GM19239 (cell line): ENCODE results near the gene NUCB2.

Source experiments
- DNase-seq: peaks from one replicate; pipeline ENCODE4 v3.0.0; 2011; ENCODE audit warnings: low spot score; ENCODE audit not compliant: insufficient read length
- FAIRE-seq: peaks from 2 replicates; lab custom pipeline; 2011; peaks lifted over from hg19 to GRCh38; lab: Jason Lieb, UNC

NUCB2 gene

DNA sequence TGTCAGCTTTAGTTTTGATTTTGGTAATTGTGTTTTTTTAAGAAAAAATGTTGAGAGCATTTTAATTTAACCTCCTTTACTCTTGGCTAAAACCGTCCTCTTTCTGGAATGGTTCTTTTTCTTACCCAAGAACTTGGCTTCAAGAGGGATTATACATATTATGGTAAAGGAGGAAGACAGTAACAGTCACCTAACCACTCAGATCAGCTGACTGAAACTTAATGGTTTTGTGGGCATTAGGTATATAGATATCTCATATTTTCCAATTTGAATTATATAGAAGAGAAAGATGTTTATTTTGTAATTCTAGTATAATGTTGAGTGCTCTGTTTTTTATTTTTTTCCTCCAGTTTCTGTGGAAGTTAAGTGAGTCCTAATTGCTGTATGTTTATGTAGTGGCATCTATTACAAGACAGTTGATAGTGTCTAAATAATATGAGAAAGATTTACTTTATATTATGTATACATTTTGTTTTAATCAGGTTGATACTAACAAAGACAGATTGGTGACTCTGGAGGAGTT is 38.4 kb downstream of the NUCB2 start:
- FAIRE-seq = no peak
- no peak for DNase-seq

DNA sequence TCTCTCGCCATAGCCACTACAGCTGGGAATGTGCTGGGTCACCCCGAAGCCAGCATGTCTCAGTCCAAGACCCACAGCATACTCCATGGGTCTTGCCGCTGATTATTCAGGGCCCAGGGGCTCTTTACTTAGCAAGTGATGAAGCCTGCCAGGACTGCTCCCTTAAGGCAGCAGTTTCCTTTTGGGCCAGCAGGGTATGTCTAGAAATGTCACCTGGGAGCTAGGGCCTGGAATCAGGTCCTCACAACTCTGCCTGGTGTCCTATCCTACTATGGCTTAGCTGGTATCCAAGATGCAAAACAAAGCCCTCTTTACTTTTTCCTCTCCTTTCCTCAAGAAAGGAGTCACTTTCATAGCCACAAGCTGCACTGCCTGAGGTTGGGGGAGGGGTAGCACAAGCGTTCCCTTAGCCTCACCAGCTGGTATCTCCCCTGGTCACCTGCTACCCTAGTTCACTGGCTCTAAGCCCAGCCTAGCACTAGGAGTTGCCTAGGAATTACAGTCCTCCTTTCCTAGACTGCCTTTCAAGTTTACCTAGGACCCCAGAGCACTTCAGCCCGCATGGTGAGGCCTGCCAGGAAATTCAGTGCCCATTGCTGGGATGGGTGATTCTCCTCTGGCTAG is 52.4 kb downstream of the NUCB2 start:
- FAIRE-seq = no peak
- no peak for DNase-seq

DNA sequence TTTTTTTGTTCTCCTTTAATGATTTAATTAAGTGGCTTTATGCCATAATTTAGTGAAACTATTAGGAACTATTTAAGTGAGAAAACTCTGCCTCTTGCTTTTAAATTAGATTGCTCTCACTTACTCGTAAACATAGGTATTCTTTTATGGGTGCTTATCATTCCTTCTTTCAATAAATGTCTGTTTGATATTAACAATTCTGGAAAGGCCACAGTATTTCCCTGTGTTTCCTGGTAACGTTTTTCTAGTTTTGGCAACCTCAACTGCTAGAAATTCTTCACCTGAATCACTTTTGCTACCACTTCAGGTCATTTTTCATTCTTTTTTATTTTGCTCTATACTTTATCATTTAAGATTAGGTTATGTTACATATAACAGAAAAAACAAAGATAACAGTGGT is 55.1 kb downstream of the NUCB2 start:
- no peak for DNase-seq
- no peak for FAIRE-seq

DNA sequence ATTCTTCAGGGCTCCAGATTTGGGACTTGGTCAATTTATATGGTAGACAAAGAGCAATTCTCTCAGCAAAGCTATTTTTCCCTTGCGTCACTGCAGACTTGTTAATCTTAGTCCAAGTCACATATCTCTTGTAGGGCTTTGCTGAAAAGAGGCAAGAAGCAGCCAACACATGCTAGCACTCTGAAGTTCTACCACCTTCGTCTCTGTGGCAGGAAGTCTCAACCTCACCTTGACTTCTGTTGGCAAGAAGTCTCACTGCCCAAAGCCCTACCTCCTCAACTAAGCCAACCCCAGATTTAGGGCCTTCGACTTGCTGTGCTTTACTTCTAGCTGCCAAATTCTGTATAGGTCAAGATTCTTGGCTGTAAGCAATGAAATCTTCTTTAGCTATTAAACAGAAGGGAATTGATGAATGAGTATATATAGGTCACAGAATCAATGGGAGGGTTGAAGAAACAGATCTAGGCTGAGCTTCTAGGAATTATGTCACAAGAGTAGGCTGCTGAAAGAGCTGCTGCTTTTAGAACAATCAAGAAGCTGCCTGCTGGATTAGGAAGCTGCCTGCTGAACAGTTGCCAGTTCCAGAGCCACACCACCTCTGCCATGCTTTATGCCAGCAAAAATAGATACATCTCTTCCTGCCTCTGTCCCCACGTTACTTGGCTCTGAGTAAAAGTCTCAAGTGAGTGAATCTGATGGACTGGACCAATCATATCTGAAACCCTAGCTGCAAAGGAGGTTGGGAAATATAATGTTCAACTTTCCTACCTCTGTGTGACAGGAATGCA is 57.5 kb downstream of the NUCB2 start:
- DNase-seq (no peak), FAIRE-seq (no peak)

DNA sequence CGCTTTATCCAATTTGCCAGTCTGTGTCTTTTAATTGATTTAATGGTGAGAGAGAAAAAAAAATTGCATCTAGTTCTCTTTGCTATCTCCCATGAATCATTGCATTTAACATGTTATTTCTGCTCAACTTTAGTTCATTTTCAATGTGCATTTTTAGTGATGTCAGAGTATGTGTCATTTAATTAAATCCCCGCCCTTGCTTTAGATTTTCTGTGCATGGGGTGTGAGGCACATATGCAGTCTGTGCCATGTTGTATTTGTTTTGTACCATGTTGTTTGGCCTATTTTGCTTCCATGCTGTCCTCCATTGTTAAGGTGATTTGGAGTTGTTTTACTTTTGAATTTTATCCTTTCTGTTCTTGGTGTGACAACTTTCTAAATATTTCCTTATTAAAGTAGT is 66.7 kb downstream of the NUCB2 start:
- no peak for FAIRE-seq
- no peak for DNase-seq

DNA sequence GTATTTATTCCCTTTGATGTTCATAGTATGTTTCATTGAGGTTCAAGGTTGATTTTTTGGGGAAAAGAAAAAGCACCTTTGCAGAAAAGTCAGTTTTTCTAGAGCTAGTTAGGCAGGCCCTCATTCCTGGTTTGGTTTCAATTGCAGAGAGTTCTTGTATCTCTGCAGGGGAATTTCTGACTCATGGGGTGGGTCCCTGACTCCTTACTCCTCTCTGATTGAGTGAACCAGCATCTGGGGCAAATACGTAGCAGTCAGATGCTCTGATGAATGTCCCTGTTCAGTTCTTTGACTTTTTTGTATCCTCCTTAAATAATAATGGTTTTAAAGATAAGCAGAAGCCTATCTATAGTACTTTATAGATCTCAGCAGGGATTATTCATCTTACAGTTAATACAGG is 67.4 kb downstream of the NUCB2 start:
- DNase-seq = no peak
- no peak for FAIRE-seq

DNA sequence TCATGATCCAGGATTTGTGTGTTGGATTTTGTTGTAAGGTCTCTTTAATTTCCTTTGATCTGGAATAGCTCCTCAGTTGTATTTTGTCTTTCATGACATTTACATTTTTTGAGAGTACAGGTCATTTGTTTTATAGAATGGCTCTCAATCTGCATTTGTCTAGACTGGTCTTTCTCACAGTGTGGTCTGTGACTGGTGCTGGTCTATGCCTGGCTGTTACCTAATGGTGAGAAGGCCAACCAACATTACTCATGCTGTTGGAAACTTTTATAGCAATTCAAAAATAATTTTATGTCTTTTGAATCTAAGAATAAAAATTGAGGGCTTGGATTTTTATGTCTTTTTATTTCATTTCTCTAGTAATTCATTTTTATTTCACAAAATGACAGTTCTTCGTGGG is 71.1 kb downstream of the NUCB2 start:
- no peak for FAIRE-seq
- no peak for DNase-seq

DNA sequence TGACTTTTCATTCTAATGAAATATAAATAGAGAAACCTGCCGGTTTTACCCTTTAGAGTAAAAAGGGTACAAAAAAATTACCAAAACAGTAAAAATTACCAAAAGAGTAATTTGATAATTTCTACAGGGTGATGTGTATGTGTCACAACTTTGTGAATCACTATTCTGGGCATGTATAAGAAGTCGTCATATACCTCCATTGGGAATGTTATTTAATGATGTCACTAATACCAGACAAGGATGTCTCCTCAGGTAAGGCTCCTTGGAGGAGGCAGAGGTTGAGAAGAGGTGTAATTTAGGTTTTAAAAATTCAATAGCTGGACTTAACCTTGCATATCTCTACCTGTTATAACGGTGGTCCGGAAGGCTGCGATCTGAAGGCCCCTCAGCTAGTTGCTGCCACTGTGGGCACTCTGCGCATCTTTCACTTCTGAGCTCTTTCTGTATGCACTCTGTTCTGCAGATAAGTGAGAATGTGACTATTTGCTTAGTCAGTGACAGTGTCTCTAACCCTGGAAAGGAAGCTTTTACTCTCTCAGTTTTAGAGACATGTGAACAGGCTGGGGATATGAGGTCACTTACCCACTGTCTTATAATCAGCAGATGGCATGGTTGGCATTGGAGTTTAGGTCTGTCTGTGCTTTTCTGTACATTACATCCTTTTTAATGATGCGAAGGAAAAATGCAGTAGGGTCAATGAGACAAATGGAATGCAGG is 74.1 kb downstream of the NUCB2 start:
- DNase-seq (no peak), FAIRE-seq (no peak)

DNA sequence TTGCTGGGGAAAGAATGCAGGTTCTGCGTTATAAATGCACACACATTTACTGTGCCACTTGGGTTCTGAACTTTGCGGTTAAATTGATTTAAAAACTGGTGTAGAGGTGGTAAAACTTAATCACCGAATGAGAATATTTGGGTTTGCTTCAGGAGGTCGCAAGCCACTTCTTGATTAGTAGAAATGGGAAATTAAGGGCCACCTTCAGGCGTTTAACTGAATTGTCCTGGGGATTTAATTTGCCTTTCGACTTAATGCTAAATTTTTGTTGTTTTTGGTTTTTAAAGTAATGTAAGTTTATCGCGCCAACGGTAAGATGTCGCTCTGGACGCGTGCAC is 74.6 kb downstream of the NUCB2 start:
- no peak for DNase-seq

DNA sequence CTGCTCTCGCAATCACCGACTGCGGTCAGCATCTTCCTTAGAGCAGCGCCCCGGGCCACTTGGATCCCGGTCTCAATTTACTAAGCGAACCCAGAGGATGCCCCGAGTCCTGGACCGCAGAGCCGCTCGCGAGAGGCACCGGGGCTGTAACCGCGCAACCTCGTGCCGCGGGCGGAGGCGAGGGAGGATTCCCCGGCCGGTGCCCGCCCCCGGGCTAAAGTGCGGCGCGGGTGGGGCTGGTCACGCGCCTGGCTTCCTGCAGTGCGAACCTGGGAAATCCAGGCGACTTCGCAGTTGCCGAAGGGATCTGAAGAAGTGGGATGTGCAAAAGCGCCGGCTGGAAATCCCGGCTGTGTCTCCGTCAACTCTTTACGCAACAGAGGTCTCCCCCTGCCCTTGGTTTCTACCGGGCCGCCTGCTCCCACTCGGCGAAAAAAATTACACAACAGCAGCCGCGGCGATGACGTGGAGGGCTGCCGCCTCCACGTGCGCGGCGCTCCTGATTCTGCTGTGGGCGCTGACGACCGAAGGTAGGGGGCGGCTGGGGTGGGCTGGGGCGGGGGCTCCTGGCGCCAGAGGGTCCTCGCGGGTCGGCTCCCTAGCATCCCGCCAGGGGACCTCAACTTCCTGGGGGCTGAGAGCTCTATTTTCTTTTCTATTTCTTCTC is 75.1 kb downstream of the NUCB2 start, which contains the start of gene NCR3LG1:
NCR3LG1 (plus strand) TSS at position 291 of the 667 bp plus-strand sequence; CDS start at position 461, 170 bp downstream.
- FAIRE-seq = no peak
- DNase-seq = no peak

More for the DNA sequence above, 74.6 kb downstream of the NUCB2 start:
- no peak for FAIRE-seq

DNA sequence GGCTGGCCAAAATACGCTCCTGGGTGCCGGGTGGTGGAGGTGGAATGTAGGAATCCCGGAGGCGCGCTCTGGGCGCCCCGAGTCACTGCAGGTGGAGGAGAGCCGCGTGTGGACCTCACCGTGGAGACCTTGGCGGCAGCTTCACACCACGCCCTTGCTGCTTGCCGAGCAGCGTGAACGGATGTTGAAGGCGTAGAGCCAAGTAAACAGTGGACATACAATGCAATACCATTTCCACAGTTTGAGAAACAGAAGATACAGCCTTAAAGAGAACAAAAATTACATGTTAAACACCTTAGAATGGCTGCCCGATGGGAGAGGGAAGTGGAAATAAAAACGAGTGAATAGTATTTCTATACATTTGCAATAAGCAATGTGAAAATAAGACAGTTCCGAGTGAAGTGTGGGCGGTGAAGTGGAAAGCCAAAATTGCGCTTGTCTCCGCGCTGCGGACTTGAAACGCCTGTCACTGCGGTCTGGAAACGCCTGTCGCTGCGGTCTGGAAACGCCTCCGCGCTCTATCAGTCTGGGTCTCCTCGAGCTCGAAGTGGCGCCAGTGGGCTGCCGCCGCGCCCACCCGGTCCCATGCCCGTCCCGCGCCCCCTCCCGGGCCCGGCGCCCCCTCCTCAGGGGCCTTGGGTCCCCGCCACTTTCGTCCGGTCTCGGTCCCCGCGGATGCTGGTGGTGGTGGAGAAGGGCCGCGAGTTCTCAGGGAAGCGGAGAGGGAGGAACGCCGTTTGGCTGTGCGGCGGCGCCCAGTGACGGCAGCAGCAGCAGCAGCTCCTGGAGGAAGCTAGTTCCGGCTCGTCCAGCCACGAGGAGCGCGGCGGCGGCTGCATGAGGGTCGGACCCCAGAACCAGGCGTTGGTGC is 76.6 kb downstream of the NUCB2 start:
- FAIRE-seq (peak; percentile 47), DNase-seq (peak; percentile 25)

DNA sequence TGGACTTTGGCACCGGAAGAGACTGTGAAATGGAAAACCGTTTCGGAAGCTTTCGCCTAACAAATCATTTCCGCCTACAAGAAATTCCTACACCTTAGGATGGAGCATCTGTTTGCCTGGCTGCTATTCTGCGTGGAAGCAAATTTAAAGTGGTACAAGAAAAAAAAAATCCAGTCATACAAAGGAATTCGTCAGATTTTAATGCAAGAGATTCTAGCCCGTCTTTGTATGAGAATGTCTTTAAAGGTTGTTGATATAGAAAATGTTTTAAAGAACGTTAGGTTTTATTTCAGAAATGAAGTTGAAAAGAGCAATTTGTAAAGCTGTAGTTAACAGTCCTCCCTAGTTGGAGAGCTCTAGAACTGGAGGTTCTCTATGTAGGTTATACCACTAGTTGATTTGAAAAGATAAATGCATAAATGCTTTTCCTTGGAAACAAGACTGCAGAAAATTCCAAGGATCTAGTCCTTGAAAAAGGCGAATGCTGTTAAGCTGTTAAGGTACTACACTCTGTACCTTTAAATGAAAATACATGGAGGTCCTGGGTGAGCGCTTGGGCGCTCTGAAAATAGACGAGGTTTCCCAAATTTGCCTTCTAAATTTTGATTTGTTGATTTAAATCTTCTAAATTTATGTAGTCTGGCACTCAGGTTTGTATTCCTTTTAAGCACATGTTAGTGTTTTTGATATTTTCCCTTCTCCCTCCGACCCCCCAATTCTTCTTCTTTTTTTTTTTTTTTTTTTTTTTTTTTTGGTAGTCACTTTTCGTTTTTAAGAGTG is 77.5 kb downstream of the NUCB2 start:
- FAIRE-seq (no peak), DNase-seq (no peak)

DNA sequence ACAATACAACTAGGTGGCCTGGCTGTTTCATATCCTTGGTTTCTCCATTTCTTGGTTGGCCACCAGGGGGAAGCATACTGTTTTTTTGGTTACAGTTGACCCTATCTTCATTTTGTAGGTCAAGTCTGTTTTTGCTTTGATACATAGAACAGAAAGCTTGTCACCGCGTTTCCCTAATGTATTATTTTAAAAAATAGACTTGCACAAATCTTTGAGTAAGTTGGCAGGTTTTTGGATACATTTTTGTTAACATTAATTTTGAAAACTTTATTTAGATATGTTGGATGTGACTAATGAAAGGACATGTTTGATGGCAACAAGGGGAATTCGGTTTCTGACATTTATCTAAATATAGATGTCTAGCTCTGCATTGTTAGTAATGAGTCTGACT is 78.1 kb downstream of the NUCB2 start:
- peak; percentile 50 for DNase-seq
- FAIRE-seq = peak; percentile 70

DNA sequence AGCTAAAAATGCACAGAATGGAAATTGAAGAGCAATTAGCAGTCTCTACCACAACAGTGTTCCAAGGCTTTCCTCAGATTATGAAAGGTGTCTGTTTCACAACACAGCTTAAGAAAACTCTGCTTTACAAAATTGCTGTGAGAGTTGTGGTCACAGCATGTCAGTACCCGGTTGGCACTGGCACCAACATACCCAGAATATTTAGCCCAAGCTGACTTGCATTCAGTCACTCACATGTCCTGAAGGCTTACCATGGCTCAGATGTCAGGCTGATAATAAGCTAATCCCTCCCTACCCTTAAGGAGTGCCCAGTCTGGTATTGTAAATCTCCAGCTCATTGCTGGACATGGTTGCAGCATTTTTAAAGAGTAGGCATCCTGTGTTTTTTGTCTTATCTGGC is 90.0 kb downstream of the NUCB2 start:
- DNase-seq (no peak), FAIRE-seq (no peak)

DNA sequence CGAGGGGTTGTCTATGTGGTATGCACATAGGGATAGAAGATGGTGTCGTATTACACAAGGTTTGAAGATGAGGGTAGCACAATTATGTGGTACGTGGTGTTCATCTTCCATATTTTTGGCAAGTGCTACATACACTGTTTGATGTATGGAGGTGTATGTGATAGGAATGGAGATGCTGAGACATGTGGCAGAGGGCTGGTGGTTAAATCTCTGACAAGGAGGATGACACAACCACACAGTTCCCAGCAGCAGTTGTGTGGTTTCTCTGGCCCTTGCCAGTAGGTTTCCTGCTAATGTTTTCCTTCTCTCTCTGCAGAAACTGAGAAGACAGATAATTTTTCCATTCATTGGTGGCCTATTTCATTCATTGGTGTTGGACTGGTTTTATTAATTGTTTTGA is 92.0 kb downstream of the NUCB2 start:
- DNase-seq (no peak), FAIRE-seq (no peak)

DNA sequence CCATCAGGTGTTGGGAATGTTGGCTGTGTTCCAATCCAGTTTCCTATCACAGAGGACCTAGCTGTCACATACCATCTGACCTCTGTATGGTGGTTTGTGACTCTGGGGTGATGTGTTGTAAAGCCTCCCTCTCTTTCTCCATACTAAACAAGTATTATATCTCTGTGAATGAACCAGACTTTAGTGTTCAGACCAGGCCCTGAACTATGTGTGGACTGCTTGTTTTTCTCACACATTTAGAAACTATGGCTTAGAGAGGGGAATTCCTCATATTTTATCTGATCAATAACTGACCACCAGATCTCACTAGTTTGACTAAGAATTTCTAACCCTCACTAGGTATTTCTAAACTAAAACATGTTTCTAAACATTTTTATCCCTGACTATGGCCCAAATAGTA is 92.6 kb downstream of the NUCB2 start:
- no peak for DNase-seq
- FAIRE-seq = no peak

DNA sequence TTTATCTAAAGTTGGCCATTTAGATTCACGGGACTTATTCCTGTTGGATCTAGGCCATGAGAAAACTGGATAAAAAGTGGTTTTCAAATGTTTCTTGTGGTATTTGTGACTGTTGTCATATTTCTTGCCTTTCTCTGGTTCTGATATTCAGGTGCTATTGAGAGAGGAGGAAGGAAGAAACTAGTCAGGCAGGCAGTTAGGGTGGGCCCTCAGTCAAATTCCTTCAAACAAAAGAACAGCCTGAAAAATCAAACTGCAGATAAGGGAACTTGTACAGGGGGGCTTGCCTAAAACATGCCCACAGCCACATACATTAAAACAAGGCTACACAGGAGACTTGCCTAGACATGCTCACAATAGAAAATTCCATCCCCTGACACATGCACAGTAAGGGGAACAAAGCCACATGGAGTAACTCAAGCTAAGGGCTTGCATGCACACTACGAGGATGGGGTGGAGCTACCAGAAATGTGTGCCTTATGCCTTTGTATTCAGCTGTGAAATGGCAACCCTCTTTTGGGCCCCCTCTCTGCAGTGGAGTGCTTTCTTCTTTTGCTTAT is 93.2 kb downstream of the NUCB2 start:
- DNase-seq (no peak), FAIRE-seq (no peak)

DNA sequence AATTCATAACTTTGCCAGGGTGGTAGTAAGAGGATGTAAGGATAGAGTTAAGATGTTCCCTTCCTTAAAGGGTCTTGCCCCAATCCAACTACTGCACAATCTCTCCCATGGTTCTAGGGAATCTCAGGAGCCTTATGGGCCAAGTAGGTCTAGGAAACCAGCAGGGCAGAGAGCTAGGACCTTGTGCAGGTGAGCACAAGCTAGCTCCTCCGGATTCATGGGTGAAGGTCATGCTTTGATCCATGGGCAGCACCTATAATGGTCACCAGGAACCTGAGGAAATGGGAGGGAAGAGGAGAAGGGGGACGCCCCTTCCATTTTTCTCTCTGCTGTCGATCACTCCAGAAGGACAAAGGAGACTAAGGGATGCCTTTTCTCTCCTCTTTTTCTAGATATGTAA is 95.1 kb downstream of the NUCB2 start:
- no peak for FAIRE-seq
- no peak for DNase-seq

DNA sequence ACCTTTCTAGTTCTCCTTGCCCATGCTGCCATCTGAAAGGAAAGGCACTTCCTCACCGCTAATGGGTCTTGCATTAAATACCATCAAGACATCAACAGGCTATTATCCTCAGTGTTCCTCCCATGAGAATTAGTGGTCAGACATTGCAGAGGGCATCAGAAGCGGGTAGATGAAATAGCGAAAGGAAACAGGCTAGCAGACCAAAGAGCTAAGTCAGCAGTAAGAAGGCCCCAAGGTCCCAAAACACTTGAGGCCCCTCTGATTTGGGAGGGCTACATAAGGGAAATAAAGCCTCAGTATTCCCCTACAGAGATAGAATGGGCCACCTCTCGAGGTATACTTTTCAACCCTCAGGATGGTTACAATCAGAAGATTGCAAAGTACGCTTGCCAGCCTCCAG is 99.0 kb downstream of the NUCB2 start:
- no peak for DNase-seq
- no peak for FAIRE-seq
